Kasumi-1 (cell line): ENCODE data around the gene VAT1L.

Experiments used
- DNase-seq, 2 experiments: peaks; one replicate each; lab custom pipeline; 2025; lab: John Stamatoyannopoulos, UW

VAT1L gene

GRCh38 chr16:77782694-77783093, 5.7 kb upstream of the VAT1L start:
- peak in 1 of 2 experiments; percentile 4 for DNase-seq

GRCh38 chr16:77784441-77785372, 3.7 kb upstream of the VAT1L start:
- peak in 1 of 2 experiments; percentile 1 for DNase-seq

GRCh38 chr16:77785373-77785764, 3.0 kb upstream of the VAT1L start:
- no peak for DNase-seq

GRCh38 chr16:77786186-77786847, 2.0 kb upstream of the VAT1L start:
- no peak for DNase-seq

GRCh38 chr16:77787452-77787851, 912 bp upstream of the VAT1L start:
- no peak for DNase-seq

DNA sequence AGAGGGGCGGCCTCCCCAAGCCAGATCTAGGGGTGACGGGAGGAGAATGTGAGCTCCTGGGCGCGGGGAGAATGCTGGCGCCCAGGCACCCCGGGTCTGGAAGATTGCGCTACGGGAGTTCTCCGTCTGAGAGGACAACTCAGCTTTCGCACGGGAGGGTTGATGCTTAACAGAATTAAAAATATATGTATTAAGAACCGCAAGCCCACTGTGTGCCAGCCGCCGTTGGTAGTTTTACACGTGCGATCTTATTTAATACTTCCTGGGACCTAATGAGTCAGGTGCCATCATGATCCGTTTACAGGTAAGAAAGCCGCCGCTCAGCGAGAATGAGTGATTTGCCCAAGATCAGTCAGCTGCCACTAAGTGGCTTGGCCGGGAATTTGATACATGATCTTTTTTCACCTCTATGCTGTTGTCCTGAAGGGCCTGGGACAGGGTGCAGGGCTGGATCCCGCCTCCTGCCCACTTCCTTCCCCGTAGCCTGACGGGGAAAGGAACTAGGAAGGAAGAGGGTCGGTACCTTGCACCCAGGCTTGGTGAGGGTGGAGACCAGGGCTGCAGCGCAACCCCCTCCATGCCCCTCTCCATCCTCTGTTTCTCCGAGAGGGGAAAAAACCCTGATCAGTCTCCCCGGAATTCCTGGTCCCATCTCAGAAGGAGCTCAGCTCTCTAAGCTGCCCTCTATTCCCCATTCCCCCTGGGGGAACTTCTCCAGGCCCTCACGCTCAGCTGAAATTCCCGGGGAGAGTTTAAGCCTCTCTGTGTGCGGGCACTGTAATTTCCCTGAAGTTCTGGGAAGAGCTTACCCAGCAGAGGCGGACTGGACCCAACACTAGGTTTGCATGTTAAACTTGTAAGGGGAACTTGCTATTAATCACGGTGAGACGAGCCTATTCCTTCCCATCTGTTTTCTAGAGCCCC, 983 bp downstream of the VAT1L start:
- DNase-seq, result no peak

GRCh38 chr16:77790009-77790372, 1.6 kb downstream of the VAT1L start:
- DNase-seq, result no peak

- no peak for DNase-seq
Observed at GRCh38 chr16:77790912-77791311, 2.5 kb downstream of the VAT1L start.

GRCh38 chr16:77793417-77793816, 5.1 kb downstream of the VAT1L start:
- no peak for DNase-seq

DNA sequence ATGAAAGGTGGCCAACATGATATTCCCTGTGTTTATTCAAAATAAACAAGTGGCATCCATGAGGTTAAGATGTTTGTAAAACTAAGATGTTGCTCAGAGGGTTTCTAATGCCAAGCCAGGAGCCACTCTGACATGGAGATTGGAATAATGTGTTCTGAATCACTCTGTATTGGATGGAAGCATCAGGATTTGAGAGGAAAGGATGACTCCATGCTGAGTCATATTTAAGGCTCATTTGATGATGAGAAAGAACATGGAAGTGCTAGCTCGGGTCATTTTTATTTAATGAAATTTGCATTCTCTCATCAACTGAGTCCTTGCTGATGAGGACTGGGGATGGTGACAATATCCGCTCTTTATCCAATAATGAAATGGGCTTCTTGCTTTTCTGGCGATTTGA, 6.2 kb downstream of the VAT1L start:
- DNase-seq, result no peak

- no peak for DNase-seq
Observed at GRCh38 chr16:77801817-77802216, 13.5 kb downstream of the VAT1L start.

DNA sequence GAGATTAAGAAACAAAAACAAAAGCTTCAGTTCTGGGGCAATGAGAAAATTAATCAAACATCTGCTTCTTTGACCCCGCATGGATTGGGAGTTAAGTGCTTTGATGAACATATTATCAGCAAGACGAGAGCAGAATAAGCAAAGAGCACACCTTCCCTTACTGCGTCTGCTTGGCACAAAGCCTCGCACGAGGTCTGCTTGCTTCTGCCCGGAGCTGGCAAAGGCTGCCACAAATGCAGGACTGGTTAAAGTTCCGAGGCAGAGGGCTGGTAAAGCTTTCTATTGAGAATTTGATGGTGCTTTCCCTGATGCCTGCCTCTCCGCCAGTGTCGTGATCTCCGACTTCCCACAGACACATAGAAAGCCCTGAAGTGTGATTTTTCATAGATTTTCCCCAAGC, 17.0 kb downstream of the VAT1L start:
- no peak for DNase-seq

DNA sequence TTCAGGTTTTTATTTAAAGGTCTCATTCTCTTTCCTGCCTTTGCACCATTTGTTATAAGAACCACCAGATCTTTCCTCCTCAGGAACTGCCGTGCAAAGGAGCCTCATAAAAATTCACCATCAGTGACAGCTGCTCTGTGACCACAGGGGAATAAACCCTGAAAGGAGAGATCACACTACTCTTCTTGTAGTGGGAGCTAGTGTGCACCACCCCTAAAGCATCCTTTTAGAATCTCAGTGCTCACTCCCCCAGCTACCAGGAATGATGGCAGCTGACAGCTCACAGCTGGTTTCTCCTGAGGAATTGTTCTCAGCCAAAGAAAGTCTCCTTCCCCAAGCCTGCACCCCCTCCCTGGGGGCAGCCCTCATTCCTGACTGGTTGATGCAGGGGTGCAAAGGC, 18.7 kb downstream of the VAT1L start:
- no peak for DNase-seq

- DNase-seq, result no peak
Observed at GRCh38 chr16:77812856-77813500, 24.6 kb downstream of the VAT1L start.

- DNase-seq, result no peak
Observed at GRCh38 chr16:77816293-77816692, 27.9 kb downstream of the VAT1L start.

GRCh38 chr16:77820340-77820739, 32.0 kb downstream of the VAT1L start:
- no peak for DNase-seq

- no peak for DNase-seq
Observed at GRCh38 chr16:77822661-77823060, 34.3 kb downstream of the VAT1L start.

- DNase-seq, result no peak
Observed at GRCh38 chr16:77823067-77823466, 34.7 kb downstream of the VAT1L start.

GRCh38 chr16:77825196-77825595, 36.8 kb downstream of the VAT1L start:
- no peak for DNase-seq

GRCh38 chr16:77827032-77827431, 38.7 kb downstream of the VAT1L start:
- DNase-seq, result no peak

GRCh38 chr16:77833921-77834634, 45.7 kb downstream of the VAT1L start:
- DNase-seq, result no peak
